Measurements from ENCODE around the gene SSU72. TPM values are rescaled to one million over a fixed set of nuclear protein-coding genes. Genes with fewer than 3 reads are reported as not detected.

The SSU72 gene
- total and polyA plus RNA-seq, 2 donors (not counting 1 experiment from before 2014, with no cell fraction given) = 65.1 to 127 TPM

DNA sequence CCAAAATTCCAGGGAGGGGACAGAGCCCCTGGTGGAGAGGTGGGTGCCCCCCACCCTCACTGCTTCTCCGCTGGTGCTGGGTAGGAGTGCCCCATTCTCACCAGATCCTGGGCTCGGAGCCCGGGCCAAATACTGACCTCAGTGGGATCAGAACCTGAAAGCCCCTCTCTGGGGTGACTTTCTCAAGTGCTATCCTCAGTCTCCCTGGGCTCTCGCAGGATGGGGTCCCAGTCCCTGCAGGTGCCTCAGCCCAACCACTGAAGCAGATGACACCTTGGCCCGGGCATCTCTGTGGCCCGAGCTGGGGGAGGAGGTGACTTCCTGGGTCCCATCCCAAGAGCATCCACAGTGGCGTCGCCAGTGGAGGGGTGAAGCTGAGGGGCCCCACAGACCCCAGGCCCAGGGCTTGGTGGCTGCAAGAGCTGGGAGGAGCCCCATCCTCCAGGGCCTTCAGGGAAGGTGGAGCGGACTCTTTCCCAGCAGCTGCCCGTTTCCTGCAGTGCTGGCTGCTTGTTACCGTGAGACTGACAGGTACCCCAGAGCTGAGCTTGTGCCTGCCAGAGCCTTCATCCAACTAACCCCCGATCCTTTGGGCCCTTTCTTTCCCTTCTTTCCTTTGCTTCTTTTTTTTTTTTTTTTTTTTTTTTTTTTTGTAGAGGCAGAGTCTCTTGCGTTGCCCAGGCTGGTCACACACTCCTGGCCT is 29.2 kb upstream of the SSU72 start:
- Histone ChIP-seq H3K4me2 (ENCODE audit: extremely low read depth, insufficient read depth, low read length) (no peak overlapping the region), H4K20me1 (ENCODE audit: control insufficient read depth, extremely low read depth, insufficient read depth, low read length) (no peaks in the 10 kb centered on the region), H3K9me3 (ENCODE audit: control insufficient read depth, insufficient read depth, low read depth, low read length) (no peaks in the 10 kb centered on the region), H3K27ac (ENCODE audit: insufficient read depth, low read length) (no peak overlapping the region), H3K9ac (ENCODE audit: insufficient read depth, low read length) (no peak overlapping the region), H3K36me3 (ENCODE audit: control insufficient read depth, insufficient read depth, low read length) (no peaks in the 10 kb centered on the region), H3K4me3 (replicated peaks in 1 of 4; ENCODE audit: control extremely low read depth in 1 of 4, insufficient read depth in 1 of 4, low read depth in 3 of 4, low read length in 4 of 4) (no peak overlapping the region), H3K4me1 (ENCODE audit: control insufficient read depth, extremely low read depth, insufficient read depth, low read length) (no peaks in the 10 kb centered on the region), H3K79me2 (ENCODE audit: control insufficient read depth, insufficient read depth, low read length) (no peaks in the 10 kb centered on the region), H2AFZ (ENCODE audit: low read length) (no peak overlapping the region), H3K27me3 (ENCODE audit: control insufficient read depth, insufficient read depth, low read length) (peaks cover 4% of the 10 kb centered on the region)
- no peak for TF ChIP-seq EZH2 (IDR thresholded peaks at IDR 0.05; ENCODE audit: low read length, missing control alignments)
- TF ChIP-seq, protein P1, sequence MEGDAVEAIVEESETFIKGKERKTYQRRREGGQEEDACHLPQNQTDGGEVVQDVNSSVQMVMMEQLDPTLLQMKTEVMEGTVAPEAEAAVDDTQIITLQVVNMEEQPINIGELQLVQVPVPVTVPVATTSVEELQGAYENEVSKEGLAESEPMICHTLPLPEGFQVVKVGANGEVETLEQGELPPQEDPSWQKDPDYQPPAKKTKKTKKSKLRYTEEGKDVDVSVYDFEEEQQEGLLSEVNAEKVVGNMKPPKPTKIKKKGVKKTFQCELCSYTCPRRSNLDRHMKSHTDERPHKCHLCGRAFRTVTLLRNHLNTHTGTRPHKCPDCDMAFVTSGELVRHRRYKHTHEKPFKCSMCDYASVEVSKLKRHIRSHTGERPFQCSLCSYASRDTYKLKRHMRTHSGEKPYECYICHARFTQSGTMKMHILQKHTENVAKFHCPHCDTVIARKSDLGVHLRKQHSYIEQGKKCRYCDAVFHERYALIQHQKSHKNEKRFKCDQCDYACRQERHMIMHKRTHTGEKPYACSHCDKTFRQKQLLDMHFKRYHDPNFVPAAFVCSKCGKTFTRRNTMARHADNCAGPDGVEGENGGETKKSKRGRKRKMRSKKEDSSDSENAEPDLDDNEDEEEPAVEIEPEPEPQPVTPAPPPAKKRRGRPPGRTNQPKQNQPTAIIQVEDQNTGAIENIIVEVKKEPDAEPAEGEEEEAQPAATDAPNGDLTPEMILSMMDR (conservative IDR thresholded peaks at IDR 0.05 in 1 of 2, IDR thresholded peaks at IDR 0.05 in 1 of 2; ENCODE audit: low read depth in 1 of 2, low read length in 2 of 2) = no peak
- no peak for DNase-seq (ENCODE audit: low read depth in 2 of 2)

DNA sequence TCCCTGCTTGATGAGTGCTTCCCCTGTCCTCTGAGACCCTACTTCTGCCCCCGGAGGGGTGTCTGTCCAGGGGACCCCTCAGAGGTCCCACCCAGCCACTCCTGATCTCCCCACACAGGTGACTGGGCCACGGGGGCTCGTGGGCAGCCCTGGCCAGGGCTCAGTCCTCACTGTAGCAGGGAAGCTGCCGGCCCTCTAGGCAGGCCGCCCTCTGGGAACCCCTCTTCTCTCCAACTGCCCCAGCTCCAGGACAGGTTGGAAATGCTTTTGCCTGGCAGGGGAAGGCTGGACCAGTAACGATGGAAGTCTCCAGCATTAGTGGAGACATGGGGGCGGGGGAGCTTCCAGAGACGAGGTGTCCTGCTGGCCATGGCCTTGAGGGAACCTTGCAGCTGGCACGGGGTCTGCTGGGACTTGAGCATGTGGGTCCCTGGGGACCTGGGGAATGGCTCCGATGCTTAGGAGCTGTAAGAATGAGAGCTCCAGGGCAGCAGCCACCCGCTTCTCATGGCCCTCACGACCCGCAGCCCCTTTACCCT is 28.4 kb upstream of the SSU72 start:
- H3K27ac ChIP-seq (ENCODE audit: insufficient read depth, low read length) = no peak overlapping the region
- no peaks in the 10 kb centered on the region for H3K79me2 ChIP-seq (ENCODE audit: control insufficient read depth, insufficient read depth, low read length)
- H3K9ac ChIP-seq (ENCODE audit: insufficient read depth, low read length) = no peak overlapping the region
- no peak for TF ChIP-seq EZH2 (IDR thresholded peaks at IDR 0.05; ENCODE audit: low read length, missing control alignments)
- TF ChIP-seq, protein P1 (conservative IDR thresholded peaks at IDR 0.05 in 1 of 2, IDR thresholded peaks at IDR 0.05 in 1 of 2; ENCODE audit: low read depth in 1 of 2, low read length in 2 of 2) = no peak
- H2AFZ ChIP-seq (ENCODE audit: low read length) = no peak overlapping the region
- H3K4me3 ChIP-seq (replicated peaks in 1 of 4; ENCODE audit: control extremely low read depth in 1 of 4, insufficient read depth in 1 of 4, low read depth in 3 of 4, low read length in 4 of 4) = no peak overlapping the region
- peaks cover 4% of the 10 kb centered on the region for H3K27me3 ChIP-seq (ENCODE audit: control insufficient read depth, insufficient read depth, low read length)
- H3K4me2 ChIP-seq (ENCODE audit: extremely low read depth, insufficient read depth, low read length) = no peak overlapping the region
- H3K9me3 ChIP-seq (ENCODE audit: control insufficient read depth, insufficient read depth, low read depth, low read length) = no peaks in the 10 kb centered on the region
- no peaks in the 10 kb centered on the region for H3K4me1 ChIP-seq (ENCODE audit: control insufficient read depth, extremely low read depth, insufficient read depth, low read length)
- H3K36me3 ChIP-seq (ENCODE audit: control insufficient read depth, insufficient read depth, low read length) = no peaks in the 10 kb centered on the region
- no peaks in the 10 kb centered on the region for H4K20me1 ChIP-seq (ENCODE audit: control insufficient read depth, extremely low read depth, insufficient read depth, low read length)
- DNase-seq (ENCODE audit: low read depth in 2 of 2) = no peak

DNA sequence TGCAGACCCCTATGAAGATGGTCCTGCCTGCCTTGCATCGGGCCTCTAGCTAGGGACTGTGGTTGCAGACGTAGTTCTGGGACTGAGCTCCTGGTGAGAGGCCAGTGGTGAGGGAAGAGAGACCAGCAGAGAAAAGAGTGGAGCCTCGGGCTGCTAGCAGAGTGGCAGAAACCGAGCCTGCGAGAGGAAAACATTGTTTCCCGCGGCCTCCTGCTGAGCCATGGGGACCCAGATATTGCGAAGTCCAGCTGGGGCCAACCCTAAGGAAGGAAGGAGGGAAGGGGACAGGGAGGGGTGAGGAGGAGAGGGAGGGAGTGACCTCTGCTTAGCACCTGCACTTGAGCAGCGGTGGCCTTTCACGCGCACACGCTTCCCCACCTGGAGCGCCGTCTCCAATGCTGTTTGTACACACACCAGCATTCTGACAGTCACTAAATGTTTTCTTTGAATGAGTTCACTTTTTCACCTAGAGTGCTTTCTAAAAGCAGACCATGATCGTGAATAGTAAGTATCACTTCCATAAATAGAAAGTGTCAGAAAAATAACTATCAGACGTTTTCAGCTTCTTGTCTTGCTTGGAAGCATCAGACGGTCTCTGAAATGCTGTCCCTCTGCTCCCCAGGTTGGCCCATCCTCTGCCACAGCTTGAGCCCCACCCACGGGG is 27.8 kb upstream of the SSU72 start:
- peaks cover 4% of the 10 kb centered on the region for H3K27me3 ChIP-seq (ENCODE audit: control insufficient read depth, insufficient read depth, low read length)
- TF ChIP-seq, protein P1 (conservative IDR thresholded peaks at IDR 0.05 in 1 of 2, IDR thresholded peaks at IDR 0.05 in 1 of 2; ENCODE audit: low read depth in 1 of 2, low read length in 2 of 2) = no peak
- no peak overlapping the region for H3K27ac ChIP-seq (ENCODE audit: insufficient read depth, low read length)
- H3K9ac ChIP-seq (ENCODE audit: insufficient read depth, low read length) = no peak overlapping the region
- no peak overlapping the region for H3K4me3 ChIP-seq (replicated peaks in 1 of 4; ENCODE audit: control extremely low read depth in 1 of 4, insufficient read depth in 1 of 4, low read depth in 3 of 4, low read length in 4 of 4)
- DNase-seq (ENCODE audit: low read depth in 2 of 2) = no peak
- H3K9me3 ChIP-seq (ENCODE audit: control insufficient read depth, insufficient read depth, low read depth, low read length) = no peaks in the 10 kb centered on the region
- H3K36me3 ChIP-seq (ENCODE audit: control insufficient read depth, insufficient read depth, low read length) = no peaks in the 10 kb centered on the region
- H3K4me1 ChIP-seq (ENCODE audit: control insufficient read depth, extremely low read depth, insufficient read depth, low read length) = peaks cover 1% of the 10 kb centered on the region
- no peaks in the 10 kb centered on the region for H4K20me1 ChIP-seq (ENCODE audit: control insufficient read depth, extremely low read depth, insufficient read depth, low read length)
- no peaks in the 10 kb centered on the region for H3K79me2 ChIP-seq (ENCODE audit: control insufficient read depth, insufficient read depth, low read length)
- H3K4me2 ChIP-seq (ENCODE audit: extremely low read depth, insufficient read depth, low read length) = no peak overlapping the region
- no peak overlapping the region for H2AFZ ChIP-seq (ENCODE audit: low read length)

Measured in fibroblast of lung (primary cell).